ENCODE data around the gene HK3.
A peak's percentile ranks its signal among the peaks of the same experiment; 100 is the strongest.

Gene HK3, protein sequence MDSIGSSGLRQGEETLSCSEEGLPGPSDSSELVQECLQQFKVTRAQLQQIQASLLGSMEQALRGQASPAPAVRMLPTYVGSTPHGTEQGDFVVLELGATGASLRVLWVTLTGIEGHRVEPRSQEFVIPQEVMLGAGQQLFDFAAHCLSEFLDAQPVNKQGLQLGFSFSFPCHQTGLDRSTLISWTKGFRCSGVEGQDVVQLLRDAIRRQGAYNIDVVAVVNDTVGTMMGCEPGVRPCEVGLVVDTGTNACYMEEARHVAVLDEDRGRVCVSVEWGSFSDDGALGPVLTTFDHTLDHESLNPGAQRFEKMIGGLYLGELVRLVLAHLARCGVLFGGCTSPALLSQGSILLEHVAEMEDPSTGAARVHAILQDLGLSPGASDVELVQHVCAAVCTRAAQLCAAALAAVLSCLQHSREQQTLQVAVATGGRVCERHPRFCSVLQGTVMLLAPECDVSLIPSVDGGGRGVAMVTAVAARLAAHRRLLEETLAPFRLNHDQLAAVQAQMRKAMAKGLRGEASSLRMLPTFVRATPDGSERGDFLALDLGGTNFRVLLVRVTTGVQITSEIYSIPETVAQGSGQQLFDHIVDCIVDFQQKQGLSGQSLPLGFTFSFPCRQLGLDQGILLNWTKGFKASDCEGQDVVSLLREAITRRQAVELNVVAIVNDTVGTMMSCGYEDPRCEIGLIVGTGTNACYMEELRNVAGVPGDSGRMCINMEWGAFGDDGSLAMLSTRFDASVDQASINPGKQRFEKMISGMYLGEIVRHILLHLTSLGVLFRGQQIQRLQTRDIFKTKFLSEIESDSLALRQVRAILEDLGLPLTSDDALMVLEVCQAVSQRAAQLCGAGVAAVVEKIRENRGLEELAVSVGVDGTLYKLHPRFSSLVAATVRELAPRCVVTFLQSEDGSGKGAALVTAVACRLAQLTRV

DNA sequence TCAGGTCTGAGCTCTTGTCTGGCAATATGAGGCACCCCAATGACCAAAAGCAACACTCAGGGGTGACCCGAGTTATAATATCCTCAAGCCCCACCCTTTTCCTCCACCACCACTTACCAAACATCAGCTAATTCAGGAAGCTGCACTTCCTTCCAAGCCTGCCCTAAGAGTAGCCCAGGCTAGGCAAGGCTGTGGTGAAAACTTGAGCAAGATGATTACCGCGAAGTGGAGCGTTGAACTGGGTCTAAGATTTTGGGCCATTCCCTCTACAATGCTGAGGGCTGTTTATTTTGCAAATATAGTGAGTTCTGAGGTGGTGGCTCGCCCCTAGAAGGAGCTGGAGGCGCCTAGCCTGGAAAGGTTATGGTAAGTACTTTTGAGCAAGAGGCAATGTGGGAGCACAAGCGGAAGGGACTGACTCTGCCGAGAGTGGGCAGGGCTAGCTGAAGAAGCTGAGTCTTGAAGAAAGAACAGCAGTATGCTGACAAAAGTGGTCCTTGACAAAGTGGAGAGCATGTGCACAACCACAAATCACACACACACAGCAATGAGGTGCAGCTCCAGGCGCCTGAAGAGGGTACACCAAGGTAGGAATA lies at the start of gene HK3:
Gene HK3 (minus strand): TSS at position 51 of the 596 bp plus-strand sequence. CDS start 3,187 bp downstream, outside the sequence.
- TF ChIP-seq, protein P1, sequence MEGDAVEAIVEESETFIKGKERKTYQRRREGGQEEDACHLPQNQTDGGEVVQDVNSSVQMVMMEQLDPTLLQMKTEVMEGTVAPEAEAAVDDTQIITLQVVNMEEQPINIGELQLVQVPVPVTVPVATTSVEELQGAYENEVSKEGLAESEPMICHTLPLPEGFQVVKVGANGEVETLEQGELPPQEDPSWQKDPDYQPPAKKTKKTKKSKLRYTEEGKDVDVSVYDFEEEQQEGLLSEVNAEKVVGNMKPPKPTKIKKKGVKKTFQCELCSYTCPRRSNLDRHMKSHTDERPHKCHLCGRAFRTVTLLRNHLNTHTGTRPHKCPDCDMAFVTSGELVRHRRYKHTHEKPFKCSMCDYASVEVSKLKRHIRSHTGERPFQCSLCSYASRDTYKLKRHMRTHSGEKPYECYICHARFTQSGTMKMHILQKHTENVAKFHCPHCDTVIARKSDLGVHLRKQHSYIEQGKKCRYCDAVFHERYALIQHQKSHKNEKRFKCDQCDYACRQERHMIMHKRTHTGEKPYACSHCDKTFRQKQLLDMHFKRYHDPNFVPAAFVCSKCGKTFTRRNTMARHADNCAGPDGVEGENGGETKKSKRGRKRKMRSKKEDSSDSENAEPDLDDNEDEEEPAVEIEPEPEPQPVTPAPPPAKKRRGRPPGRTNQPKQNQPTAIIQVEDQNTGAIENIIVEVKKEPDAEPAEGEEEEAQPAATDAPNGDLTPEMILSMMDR (IDR thresholded peaks at IDR 0.05; ENCODE audit: low read depth, low read length): no peak
- DNase-seq (ENCODE audit: low read depth in 2 of 2): no peak
- no peak within 1 kb of the TSS for H3K4me3 ChIP-seq (replicated peaks in 1 of 2; ENCODE audit: low read depth in 2 of 2, low read length in 2 of 2)

DNA sequence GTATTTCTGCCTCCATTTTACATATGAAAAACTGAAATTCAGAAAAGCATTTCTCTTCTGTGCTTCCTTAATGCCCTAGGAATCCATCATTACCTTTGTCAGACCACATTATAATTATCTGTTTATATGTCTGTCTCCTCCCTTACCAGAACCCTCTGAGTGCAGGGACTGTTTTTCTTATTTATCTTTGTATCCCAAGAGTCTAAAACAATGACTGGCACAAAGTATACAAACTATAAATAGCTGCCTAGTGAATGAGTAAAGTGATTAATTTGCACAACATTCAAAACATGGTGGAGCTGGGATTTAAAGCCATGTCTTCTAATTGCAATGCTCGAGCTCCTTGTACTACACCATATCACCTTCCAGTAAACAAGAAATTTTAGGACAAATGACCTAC lies 49.3 kb upstream of the HK3 start:
- no peak overlapping the region for H3K4me3 ChIP-seq (replicated peaks in 1 of 2; ENCODE audit: low read depth in 2 of 2, low read length in 2 of 2)
- peak; percentile 12 to 20 for DNase-seq (ENCODE audit: low read depth in 2 of 2)
- TF ChIP-seq, protein P1 (IDR thresholded peaks at IDR 0.05; ENCODE audit: low read depth, low read length): no peak

DNA sequence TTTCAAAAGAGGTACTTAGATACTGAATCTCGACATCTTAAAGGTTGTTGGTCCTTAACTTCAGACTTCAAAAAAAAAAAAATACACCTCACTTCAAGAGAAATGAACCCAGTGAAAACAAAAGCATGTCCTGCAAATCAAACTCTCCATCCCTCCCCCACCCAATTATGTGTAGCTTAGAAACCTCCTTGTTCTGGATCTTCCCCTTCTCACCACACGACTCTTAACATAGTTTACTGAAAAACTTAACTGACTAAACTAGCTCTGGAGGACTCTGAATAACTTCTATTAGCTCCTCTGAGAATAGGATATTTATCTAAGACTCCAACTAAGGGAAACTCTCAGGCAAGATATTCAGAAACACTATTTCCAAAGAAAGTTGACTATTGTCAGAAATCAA lies 48.7 kb upstream of the HK3 start:
- TF ChIP-seq, protein P1 (IDR thresholded peaks at IDR 0.05; ENCODE audit: low read depth, low read length): no peak
- DNase-seq (ENCODE audit: low read depth in 2 of 2): no peak
- no peak overlapping the region for H3K4me3 ChIP-seq (replicated peaks in 1 of 2; ENCODE audit: low read depth in 2 of 2, low read length in 2 of 2)

DNA sequence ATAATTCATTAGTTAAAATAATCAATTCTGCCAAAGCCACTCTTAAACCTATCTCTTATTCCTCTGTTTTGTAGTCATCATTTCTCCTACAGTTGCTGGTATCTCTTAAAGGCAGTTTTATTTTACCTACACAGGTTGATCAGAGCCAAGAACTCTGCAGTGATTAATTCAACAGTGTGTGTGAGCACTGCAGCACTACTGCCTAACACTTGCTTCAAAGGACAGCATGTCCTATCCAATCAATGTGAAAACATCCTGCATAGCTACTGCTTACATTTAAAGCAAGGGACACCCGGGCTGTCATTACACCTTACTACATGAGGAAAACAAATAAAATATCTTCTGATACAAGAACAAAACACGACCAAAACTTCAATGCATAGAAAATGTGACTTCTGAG lies 45.1 kb upstream of the HK3 start:
- TF ChIP-seq, protein P1 (IDR thresholded peaks at IDR 0.05; ENCODE audit: low read depth, low read length): no peak
- DNase-seq (ENCODE audit: low read depth in 2 of 2): no peak
- H3K4me3 ChIP-seq (replicated peaks in 1 of 2; ENCODE audit: low read depth in 2 of 2, low read length in 2 of 2): no peak overlapping the region

DNA sequence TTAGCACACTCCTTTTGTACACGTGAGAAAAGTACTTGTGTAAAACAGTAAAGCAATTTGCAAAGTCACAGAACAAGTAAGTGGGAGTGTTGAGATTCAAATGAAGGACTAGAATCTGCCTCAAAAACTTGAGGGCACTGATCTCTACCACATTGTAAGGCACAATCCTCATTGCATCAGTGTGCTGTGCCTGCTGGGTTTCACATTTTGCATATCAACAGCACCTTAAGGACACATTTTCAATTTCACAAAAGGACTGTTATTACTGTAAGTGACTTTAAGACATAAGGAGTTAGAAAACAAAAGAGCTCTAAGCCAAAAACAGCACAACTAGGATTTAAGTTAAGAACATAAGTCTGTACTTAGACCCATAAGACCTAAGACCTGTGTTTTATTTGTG lies 44.7 kb upstream of the HK3 start:
- no peak for DNase-seq (ENCODE audit: low read depth in 2 of 2)
- TF ChIP-seq, protein P1 (IDR thresholded peaks at IDR 0.05; ENCODE audit: low read depth, low read length): no peak
- no peak overlapping the region for H3K4me3 ChIP-seq (replicated peaks in 1 of 2; ENCODE audit: low read depth in 2 of 2, low read length in 2 of 2)

DNA sequence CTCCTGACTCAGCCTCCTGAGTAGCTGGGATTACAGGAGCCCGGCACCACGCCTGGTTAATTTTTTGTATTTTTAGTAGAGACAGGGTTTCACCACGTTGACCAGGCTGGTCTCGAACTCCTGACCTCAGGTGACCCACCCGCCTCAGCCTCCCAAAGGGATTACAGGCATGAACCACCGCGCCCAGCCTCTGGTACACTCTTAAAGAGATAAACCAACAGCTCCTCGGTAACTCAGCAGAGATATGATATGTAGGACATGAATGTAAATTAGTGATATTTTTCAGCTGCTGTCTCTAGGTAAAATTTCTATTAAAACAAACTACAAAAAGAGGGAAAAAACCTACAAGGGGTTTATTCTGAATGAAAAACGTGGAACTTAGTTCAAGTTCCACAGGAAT lies 42.8 kb upstream of the HK3 start:
- TF ChIP-seq, protein P1 (IDR thresholded peaks at IDR 0.05; ENCODE audit: low read depth, low read length): no peak
- H3K4me3 ChIP-seq (replicated peaks in 1 of 2; ENCODE audit: low read depth in 2 of 2, low read length in 2 of 2): no peak overlapping the region
- no peak for DNase-seq (ENCODE audit: low read depth in 2 of 2)
